ENCODE data around the gene PNPLA5.

The PNPLA5 gene

DNA sequence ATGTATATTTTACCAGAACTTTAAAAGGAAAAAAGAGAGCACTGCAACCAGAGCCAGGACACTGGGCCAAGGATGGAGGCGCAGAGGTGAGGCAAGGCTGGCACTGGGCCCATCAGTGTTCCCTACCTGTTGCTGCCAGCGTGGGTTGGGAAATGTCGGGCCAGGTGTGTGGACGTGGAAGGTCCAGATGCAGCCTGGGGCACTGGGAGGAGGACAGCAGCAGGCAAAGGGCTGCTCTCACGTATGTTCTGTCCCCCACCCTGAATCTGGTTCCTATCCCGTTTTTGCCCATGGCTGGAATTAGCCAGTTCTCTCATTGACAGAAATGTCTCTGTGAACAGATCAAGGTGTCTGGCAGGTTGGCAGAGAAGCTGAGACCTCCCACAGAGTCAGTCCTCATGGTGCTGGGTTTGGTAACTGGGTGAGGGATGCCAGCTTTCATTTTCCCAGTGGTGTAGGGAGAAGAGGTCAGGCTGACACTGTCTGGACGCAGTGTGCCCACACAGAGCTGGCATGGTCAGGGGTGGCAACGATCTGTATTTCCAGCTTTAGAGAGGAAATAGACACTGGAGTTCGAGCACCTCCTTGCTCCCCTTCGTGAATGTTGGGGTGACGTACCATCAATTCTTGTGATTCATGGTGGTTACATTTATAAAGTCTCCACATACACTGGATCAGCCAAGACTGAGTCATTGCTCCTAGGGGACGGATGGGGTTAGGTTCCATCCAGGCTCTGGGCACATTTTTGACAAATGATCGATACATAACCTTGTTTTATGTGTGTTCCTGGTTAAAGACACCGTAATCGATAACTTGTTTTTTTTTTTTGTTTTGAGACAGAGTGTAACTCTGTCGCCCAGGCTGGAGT is 27.5 kb upstream of the PNPLA5 start:
- peak; percentile 24 for DNase-seq
- Histone ChIP-seq H2AK5ac (ENCODE audit: low read length, severe bottlenecking) (no peak overlapping the region), H2BK15ac (ENCODE audit: low read depth, poor library complexity, severe bottlenecking) (peak overlapping the region; percentile 17), H3K4me2 (ENCODE audit: low read length, poor library complexity, severe bottlenecking) (no peak overlapping the region), H3K36me3 (ENCODE audit: control insufficient read depth in 1 of 2, insufficient read depth in 2 of 2, low read depth in 1 of 2, low read length in 2 of 2) (no peaks in the 10 kb centered on the region), H3K18ac (ENCODE audit: low read depth in 1 of 2, low read length in 2 of 2) (peak overlapping the region in 1 of 2 experiments; percentile 62), H3K9me3 (ENCODE audit: control insufficient read depth, low read length) (no peaks in the 10 kb centered on the region), H3K79me1 (replicated peaks; ENCODE audit: low read length, poor library complexity, severe bottlenecking) (no peaks in the 10 kb centered on the region), H2BK120ac (ENCODE audit: low read depth, low read length) (peak overlapping the region; percentile 35), H2BK12ac (ENCODE audit: low read length in 2 of 2) (peak overlapping the region; percentile 81 to 86), H3K27me3 (ENCODE audit: control insufficient read depth in 1 of 2, insufficient read depth in 1 of 2, low read length in 2 of 2) (peaks cover 0 to 7% of the 10 kb centered on the region in 2 experiments), H3K27ac (ENCODE audit: low read length, poor library complexity, severe bottlenecking) (no peak overlapping the region), H3K4ac (ENCODE audit: low read depth in 1 of 2, low read length in 2 of 2) (peak overlapping the region in 1 of 2 experiments; percentile 66), H3K23ac (ENCODE audit: low read length in 2 of 2) (no peak overlapping the region), H3K9ac (ENCODE audit: low read length) (peak overlapping the region; percentile 16), H2BK5ac (ENCODE audit: low read depth, low read length, poor library complexity, severe bottlenecking) (no peak overlapping the region), H4K8ac (ENCODE audit: low read length) (no peak overlapping the region), H3K4me3 (ENCODE audit: insufficient read depth in 1 of 2, low read depth in 1 of 2, low read length in 2 of 2) (peak overlapping the region in 1 of 2 experiments; percentile 32), H2AFZ (ENCODE audit: low read depth, low read length) (no peak overlapping the region), H4K91ac (ENCODE audit: low read length) (peak overlapping the region; percentile 88), H3K14ac (ENCODE audit: low read length in 2 of 2) (peak overlapping the region in 1 of 2 experiments; percentile 4), H3K4me1 (ENCODE audit: control insufficient read depth, insufficient read depth, low read depth, low read length) (peaks cover 16% of the 10 kb centered on the region)
- 86% methylated on average over 16 of the region's 16 CpGs for WGBS

DNA sequence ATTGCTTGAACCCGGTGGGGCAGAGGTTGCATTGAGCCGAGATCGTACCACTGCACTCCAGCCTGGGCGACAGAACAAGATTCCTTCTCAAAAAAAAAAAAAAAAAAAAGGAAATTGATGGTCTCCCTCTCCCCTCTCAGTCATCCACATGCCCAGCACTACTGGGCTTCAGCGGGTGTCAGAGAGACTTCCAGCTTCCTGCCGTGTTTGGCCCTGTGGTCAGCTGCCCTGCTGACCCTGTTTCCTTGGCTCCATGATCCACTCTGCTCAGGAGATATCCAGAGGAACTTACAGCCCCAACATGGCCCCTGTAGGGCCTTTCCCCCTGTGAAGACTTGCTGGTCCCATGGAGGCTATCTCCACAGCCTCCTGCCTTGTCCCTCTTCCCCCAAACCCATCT is 25.7 kb upstream of the PNPLA5 start:
- WGBS = 75% methylated on average over 6 of the region's 6 CpGs
- Histone ChIP-seq H3K18ac (ENCODE audit: low read depth in 1 of 2, low read length in 2 of 2) (peak overlapping the region in 1 of 2 experiments; percentile 31), H2AK5ac (ENCODE audit: low read length, severe bottlenecking) (no peak overlapping the region), H3K4ac (ENCODE audit: low read depth in 1 of 2, low read length in 2 of 2) (peak overlapping the region in 1 of 2 experiments; percentile 62), H3K23ac (ENCODE audit: low read length in 2 of 2) (no peak overlapping the region), H2BK5ac (ENCODE audit: low read depth, low read length, poor library complexity, severe bottlenecking) (no peak overlapping the region), H3K27me3 (ENCODE audit: control insufficient read depth in 1 of 2, insufficient read depth in 1 of 2, low read length in 2 of 2) (peaks cover 0 to 8% of the 10 kb centered on the region in 2 experiments), H3K14ac (ENCODE audit: low read length in 2 of 2) (no peak overlapping the region), H3K79me1 (replicated peaks; ENCODE audit: low read length, poor library complexity, severe bottlenecking) (no peaks in the 10 kb centered on the region), H2AFZ (ENCODE audit: low read depth, low read length) (no peak overlapping the region), H4K8ac (ENCODE audit: low read length) (peak overlapping the region; percentile 12), H2BK15ac (ENCODE audit: low read depth, poor library complexity, severe bottlenecking) (no peak overlapping the region), H4K91ac (ENCODE audit: low read length) (no peak overlapping the region), H3K4me2 (ENCODE audit: low read length, poor library complexity, severe bottlenecking) (no peak overlapping the region), H3K4me3 (ENCODE audit: insufficient read depth in 1 of 2, low read depth in 1 of 2, low read length in 2 of 2) (no peak overlapping the region), H3K27ac (ENCODE audit: low read length, poor library complexity, severe bottlenecking) (no peak overlapping the region), H3K9me3 (ENCODE audit: control insufficient read depth, low read length) (no peaks in the 10 kb centered on the region), H2BK12ac (ENCODE audit: low read length in 2 of 2) (no peak overlapping the region), H2BK120ac (ENCODE audit: low read depth, low read length) (no peak overlapping the region), H3K9ac (ENCODE audit: low read length) (no peak overlapping the region), H3K4me1 (ENCODE audit: control insufficient read depth, insufficient read depth, low read depth, low read length) (peaks cover 14% of the 10 kb centered on the region), H3K36me3 (ENCODE audit: control insufficient read depth in 1 of 2, insufficient read depth in 2 of 2, low read depth in 1 of 2, low read length in 2 of 2) (no peaks in the 10 kb centered on the region)
- no peak for DNase-seq

DNA sequence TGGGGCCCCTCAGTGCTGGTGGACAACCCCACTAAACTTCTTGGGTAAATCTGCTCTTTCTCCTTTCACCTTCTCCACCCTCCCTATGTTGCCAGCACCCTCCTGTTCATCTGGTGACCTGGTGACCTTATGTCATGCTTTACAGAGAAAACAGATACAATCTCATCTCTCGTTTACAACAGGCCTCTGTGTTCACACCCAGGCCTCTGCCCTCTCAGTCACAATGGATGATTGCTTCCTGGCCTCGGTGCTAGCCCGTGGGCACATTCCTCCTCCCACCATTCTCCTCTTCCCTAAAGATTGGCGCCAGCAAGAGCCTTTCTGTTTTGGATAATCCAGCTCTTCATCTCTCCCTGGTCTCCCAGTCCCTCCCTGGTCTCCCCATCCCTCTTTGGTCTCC is 19.5 kb upstream of the PNPLA5 start:
- no peak overlapping the region for H2BK5ac ChIP-seq (ENCODE audit: low read depth, low read length, poor library complexity, severe bottlenecking)
- no peak overlapping the region for H2BK120ac ChIP-seq (ENCODE audit: low read depth, low read length)
- H3K36me3 ChIP-seq (ENCODE audit: control insufficient read depth in 1 of 2, insufficient read depth in 2 of 2, low read depth in 1 of 2, low read length in 2 of 2) = no peaks in the 10 kb centered on the region
- no peak overlapping the region for H3K4me2 ChIP-seq (ENCODE audit: low read length, poor library complexity, severe bottlenecking)
- no peaks in the 10 kb centered on the region for H3K9me3 ChIP-seq (ENCODE audit: control insufficient read depth, low read length)
- no peak overlapping the region for H3K27ac ChIP-seq (ENCODE audit: low read length, poor library complexity, severe bottlenecking)
- H3K27me3 ChIP-seq (ENCODE audit: control insufficient read depth in 1 of 2, insufficient read depth in 1 of 2, low read length in 2 of 2) = peaks cover 37 to 55% of the 10 kb centered on the region in 2 experiments
- no peak overlapping the region for H2BK15ac ChIP-seq (ENCODE audit: low read depth, poor library complexity, severe bottlenecking)
- H3K14ac ChIP-seq (ENCODE audit: low read length in 2 of 2) = no peak overlapping the region
- H3K9ac ChIP-seq (ENCODE audit: low read length) = no peak overlapping the region
- H3K18ac ChIP-seq (ENCODE audit: low read depth in 1 of 2, low read length in 2 of 2) = no peak overlapping the region
- no peaks in the 10 kb centered on the region for H3K79me1 ChIP-seq (replicated peaks; ENCODE audit: low read length, poor library complexity, severe bottlenecking)
- H3K4me1 ChIP-seq (ENCODE audit: control insufficient read depth, insufficient read depth, low read depth, low read length) = no peaks in the 10 kb centered on the region
- 29% methylated on average over 4 of the region's 4 CpGs for WGBS
- H2AFZ ChIP-seq (ENCODE audit: low read depth, low read length) = no peak overlapping the region
- DNase-seq = no peak
- H3K23ac ChIP-seq (ENCODE audit: low read length in 2 of 2) = no peak overlapping the region
- no peak overlapping the region for H3K4ac ChIP-seq (ENCODE audit: low read depth in 1 of 2, low read length in 2 of 2)
- no peak overlapping the region for H2BK12ac ChIP-seq (ENCODE audit: low read length in 2 of 2)
- no peak overlapping the region for H4K91ac ChIP-seq (ENCODE audit: low read length)
- H2AK5ac ChIP-seq (ENCODE audit: low read length, severe bottlenecking) = no peak overlapping the region
- no peak overlapping the region for H4K8ac ChIP-seq (ENCODE audit: low read length)
- H3K4me3 ChIP-seq (ENCODE audit: insufficient read depth in 1 of 2, low read depth in 1 of 2, low read length in 2 of 2) = no peak overlapping the region

DNA sequence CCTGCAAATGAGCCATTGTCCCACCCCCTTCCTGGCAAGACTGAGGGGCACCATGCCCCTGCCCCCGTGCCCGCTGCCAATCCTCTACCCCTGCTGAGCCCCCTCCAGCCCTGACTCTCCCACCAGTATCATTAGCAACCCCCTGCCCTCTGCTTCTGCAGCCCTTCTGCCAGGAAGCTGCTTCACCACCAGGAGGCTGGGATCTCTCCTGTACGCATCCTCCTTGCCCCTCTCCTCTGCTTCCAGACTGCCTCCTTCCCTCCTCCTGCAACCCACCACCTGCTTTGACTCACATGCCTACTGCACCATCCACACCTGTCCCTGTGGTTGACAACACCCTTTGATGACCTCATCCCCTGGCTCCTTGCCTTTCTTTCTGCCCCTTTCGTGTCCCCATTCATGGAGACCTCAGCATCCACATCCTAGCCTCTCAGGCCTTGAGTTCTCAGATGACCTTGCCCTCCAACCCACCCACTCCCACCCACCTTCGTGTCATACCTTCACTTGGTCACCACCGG is 18.4 kb upstream of the PNPLA5 start:
- no peak overlapping the region for H3K14ac ChIP-seq (ENCODE audit: low read length in 2 of 2)
- no peaks in the 10 kb centered on the region for H3K4me1 ChIP-seq (ENCODE audit: control insufficient read depth, insufficient read depth, low read depth, low read length)
- H2BK15ac ChIP-seq (ENCODE audit: low read depth, poor library complexity, severe bottlenecking) = peak overlapping the region; percentile 63
- no peaks in the 10 kb centered on the region for H3K79me1 ChIP-seq (replicated peaks; ENCODE audit: low read length, poor library complexity, severe bottlenecking)
- no peak overlapping the region for H2AFZ ChIP-seq (ENCODE audit: low read depth, low read length)
- no peak overlapping the region for H2BK120ac ChIP-seq (ENCODE audit: low read depth, low read length)
- peak overlapping the region; percentile 14 for H4K8ac ChIP-seq (ENCODE audit: low read length)
- 50% methylated on average over 6 of the region's 6 CpGs for WGBS
- no peak overlapping the region for H4K91ac ChIP-seq (ENCODE audit: low read length)
- no peak overlapping the region for H3K18ac ChIP-seq (ENCODE audit: low read depth in 1 of 2, low read length in 2 of 2)
- no peak overlapping the region for H3K4ac ChIP-seq (ENCODE audit: low read depth in 1 of 2, low read length in 2 of 2)
- no peak overlapping the region for H2BK5ac ChIP-seq (ENCODE audit: low read depth, low read length, poor library complexity, severe bottlenecking)
- H3K9ac ChIP-seq (ENCODE audit: low read length) = no peak overlapping the region
- DNase-seq = no peak
- H2BK12ac ChIP-seq (ENCODE audit: low read length in 2 of 2) = no peak overlapping the region
- H3K36me3 ChIP-seq (ENCODE audit: control insufficient read depth in 1 of 2, insufficient read depth in 2 of 2, low read depth in 1 of 2, low read length in 2 of 2) = no peaks in the 10 kb centered on the region
- no peak overlapping the region for H3K4me2 ChIP-seq (ENCODE audit: low read length, poor library complexity, severe bottlenecking)
- H3K4me3 ChIP-seq (ENCODE audit: insufficient read depth in 1 of 2, low read depth in 1 of 2, low read length in 2 of 2) = no peak overlapping the region
- peak overlapping the region in 1 of 2 experiments; percentile 23 for H3K23ac ChIP-seq (ENCODE audit: low read length in 2 of 2)
- no peak overlapping the region for H2AK5ac ChIP-seq (ENCODE audit: low read length, severe bottlenecking)
- no peaks in the 10 kb centered on the region for H3K9me3 ChIP-seq (ENCODE audit: control insufficient read depth, low read length)
- no peak overlapping the region for H3K27ac ChIP-seq (ENCODE audit: low read length, poor library complexity, severe bottlenecking)
- H3K27me3 ChIP-seq (ENCODE audit: control insufficient read depth in 1 of 2, insufficient read depth in 1 of 2, low read length in 2 of 2) = peaks cover 43 to 55% of the 10 kb centered on the region in 2 experiments
